Upper lobe of right lung (tissue), 1 donor: ENCODE data around the gene LIPA. TPM values are rescaled to one million over a fixed set of nuclear protein-coding genes. Genes with fewer than 3 reads are reported as not detected.
"Not testable (repeated sequence)": the region's sequence is repeated elsewhere in the genome, so short reads cannot be mapped to it uniquely, and the experiment has no call there.

Experiments
- ATAC-seq: fragments of 200-7000 bp; cut with Tn5 transposase; one replicate; pipeline ENCODE4 v1.9.1; 2020; ENCODE audit warnings: mild to moderate bottlenecking, moderate library complexity
- DNase-seq: peaks from one replicate; pipeline ENCODE4 v3.0.0-alpha.2; 2020
- H3K27ac ChIP-seq: fragments of 200-600 bp; one replicate; pipeline ENCODE4 v1.8.0; 2022
- H3K27me3 ChIP-seq: fragments of 200-600 bp; one replicate; pipeline ENCODE4 v1.8.0; 2022; ENCODE audit warnings: mild to moderate bottlenecking
- H3K36me3 ChIP-seq: fragments of 200-600 bp; one replicate; pipeline ENCODE4 v1.8.0; 2022
- H3K4me1 ChIP-seq: fragments of 200-600 bp; one replicate; pipeline ENCODE4 v1.8.0; 2022
- H3K4me3 ChIP-seq: fragments of 200-600 bp; one replicate; pipeline ENCODE4 v1.8.0; 2022; ENCODE audit warnings: mild to moderate bottlenecking
- H3K9me3 ChIP-seq: fragments of 200-600 bp; one replicate; pipeline ENCODE4 v1.8.0; 2022
- intact Hi-C: fragments of 100-400 bp; cut with DNase I; formaldehyde crosslinking; loops from one replicate; pipeline ENCODE4 v1.11.0; 2022
- total RNA-seq: library from RNA; stranded (reverse); fragmentation: NEBNext Ultra II Directional; extraction: Animal tissue kit (Norgen Biotek cat#: 25700); gene quantifications from one replicate; pipeline ENCODE4 v1.2.1, GENCODE V29; 2021
- TF ChIP-seq, protein P1 (sequence below): fragments of 200-600 bp; IDR thresholded peaks from one replicate; pipeline ENCODE4 v1.8.0; 2022; ENCODE audit warnings: antibody characterized with exemption
- donor health status: DM: no; HTN: yes; CAD: no; lungs with severe emphysema.

Gene LIPA
- total RNA-seq, 1 donor from 2014 or later, result 194 TPM

DNA sequence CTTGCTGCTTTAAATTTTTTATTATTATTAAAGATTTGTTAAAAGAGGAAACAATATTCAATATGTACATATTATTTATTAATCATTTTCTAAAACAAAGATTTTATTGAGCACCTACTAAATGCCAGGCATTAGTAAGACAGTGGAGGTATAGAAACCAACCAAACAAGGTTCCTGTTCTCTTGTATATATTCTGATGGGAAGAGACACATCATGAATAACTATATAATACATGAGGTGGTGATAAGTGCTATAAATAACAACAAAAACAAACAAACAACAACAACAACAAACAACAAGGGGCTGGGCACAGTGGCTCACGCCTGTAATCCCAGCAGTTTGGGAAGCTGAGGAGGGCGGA lies 630 bp upstream of the LIPA start:
- intact Hi-C loops, result no loop called here
- H3K36me3 ChIP-seq, result no peaks in the 10 kb centered on the region
- no peaks in the 10 kb centered on the region for H3K9me3 ChIP-seq
- peak overlapping the region; percentile 85 for H3K4me3 ChIP-seq
- TF ChIP-seq, protein P1, sequence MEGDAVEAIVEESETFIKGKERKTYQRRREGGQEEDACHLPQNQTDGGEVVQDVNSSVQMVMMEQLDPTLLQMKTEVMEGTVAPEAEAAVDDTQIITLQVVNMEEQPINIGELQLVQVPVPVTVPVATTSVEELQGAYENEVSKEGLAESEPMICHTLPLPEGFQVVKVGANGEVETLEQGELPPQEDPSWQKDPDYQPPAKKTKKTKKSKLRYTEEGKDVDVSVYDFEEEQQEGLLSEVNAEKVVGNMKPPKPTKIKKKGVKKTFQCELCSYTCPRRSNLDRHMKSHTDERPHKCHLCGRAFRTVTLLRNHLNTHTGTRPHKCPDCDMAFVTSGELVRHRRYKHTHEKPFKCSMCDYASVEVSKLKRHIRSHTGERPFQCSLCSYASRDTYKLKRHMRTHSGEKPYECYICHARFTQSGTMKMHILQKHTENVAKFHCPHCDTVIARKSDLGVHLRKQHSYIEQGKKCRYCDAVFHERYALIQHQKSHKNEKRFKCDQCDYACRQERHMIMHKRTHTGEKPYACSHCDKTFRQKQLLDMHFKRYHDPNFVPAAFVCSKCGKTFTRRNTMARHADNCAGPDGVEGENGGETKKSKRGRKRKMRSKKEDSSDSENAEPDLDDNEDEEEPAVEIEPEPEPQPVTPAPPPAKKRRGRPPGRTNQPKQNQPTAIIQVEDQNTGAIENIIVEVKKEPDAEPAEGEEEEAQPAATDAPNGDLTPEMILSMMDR, result no peak
- no peaks in the 10 kb centered on the region for H3K27me3 ChIP-seq
- DNase-seq (no peak), ATAC-seq (no peak)
- peaks cover 6% of the 10 kb centered on the region for H3K4me1 ChIP-seq
- peak overlapping the region; percentile 68 for H3K27ac ChIP-seq

DNA sequence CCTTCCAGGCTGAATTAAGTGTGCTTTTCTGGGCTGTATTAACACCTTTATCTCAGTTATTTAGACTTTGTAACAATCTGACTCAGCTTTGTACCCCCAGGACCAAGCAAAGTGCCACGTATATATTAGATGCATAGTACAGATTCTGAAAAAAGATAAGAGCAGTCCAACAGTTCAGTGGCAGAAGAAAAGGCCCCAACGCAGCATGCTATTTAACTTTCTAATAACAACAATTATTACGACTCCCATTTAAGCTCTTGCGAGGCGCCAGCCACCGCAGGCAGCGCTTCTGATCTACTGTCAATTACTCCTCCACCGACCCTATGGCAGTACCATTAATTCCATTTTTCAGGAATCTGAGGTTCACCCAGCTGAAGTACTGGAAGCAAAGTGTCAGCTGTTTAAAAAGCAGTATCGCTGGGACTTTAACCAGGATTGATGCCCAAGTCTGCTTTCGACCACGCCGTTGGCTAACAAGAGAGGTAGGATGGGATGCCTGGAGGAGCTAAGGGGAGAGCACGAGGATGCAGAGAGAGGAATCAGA lies 638 bp downstream of the LIPA start:
- intact Hi-C loops, result no loop called here

DNA sequence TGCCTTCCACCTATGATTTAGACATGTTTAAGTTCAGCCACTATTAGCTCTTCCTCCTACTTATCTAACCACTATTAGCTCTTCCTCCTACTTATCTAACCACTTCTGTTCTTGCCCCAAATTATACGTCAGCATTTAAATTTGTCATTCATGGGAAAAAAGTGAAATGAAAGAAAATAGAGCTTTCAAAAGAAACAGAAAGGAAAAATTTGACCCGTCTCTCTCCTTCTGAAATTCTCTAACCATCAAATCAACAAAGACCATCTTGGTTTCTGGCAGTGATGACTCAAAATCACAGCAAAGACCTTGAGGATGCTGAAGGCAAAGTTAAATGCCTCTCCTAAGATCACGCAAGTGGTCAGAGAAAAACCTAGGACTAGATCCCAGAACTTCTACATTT lies 2.6 kb downstream of the LIPA start:
- H3K27ac ChIP-seq, result no peak overlapping the region
- H3K27me3 ChIP-seq, result no peaks in the 10 kb centered on the region
- DNase-seq (no peak), ATAC-seq (no peak)
- H3K9me3 ChIP-seq, result no peaks in the 10 kb centered on the region
- TF ChIP-seq, protein P1, result no peak
- intact Hi-C loops, result no loop called here
- peaks cover 6% of the 10 kb centered on the region for H3K4me1 ChIP-seq
- no peaks in the 10 kb centered on the region for H3K36me3 ChIP-seq
- H3K4me3 ChIP-seq, result peak overlapping the region; percentile 6

More for the DNA sequence above, 638 bp downstream of the LIPA start:
- H3K36me3 ChIP-seq, result no peaks in the 10 kb centered on the region
- TF ChIP-seq, protein P1, result no peak
- DNase-seq, result no peak
- no peaks in the 10 kb centered on the region for H3K27me3 ChIP-seq
- peak overlapping the region; percentile 68 for H3K27ac ChIP-seq
- H3K4me3 ChIP-seq, result peak overlapping the region; percentile 85
- no peaks in the 10 kb centered on the region for H3K9me3 ChIP-seq
- no peak for ATAC-seq
- peaks cover 6% of the 10 kb centered on the region for H3K4me1 ChIP-seq

DNA sequence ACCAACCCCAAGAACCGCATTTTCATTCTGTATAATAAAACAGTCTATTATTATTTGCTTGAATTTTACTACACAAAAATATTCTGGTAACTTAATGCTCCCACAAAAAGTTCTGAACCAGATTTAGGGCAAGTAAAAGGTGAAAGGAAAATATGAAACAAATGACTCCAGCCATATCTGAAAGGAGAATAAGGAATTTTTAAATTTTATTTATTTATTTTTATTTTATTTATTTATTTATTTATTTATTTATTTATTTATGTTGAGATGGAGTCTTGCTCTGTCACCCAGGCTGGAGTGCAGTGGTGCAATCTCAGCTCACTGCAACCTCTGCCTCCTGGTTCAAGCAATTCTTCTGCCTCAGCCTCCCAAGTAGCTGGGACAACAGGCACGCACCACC lies 4.0 kb downstream of the LIPA start:
- DNase-seq, H3K9me3 ChIP-seq, H3K36me3 ChIP-seq, H3K27me3 ChIP-seq, H3K4me1 ChIP-seq, intact Hi-C loops, H3K27ac ChIP-seq, ATAC-seq, H3K4me3 ChIP-seq: not testable (repeated sequence)

DNA sequence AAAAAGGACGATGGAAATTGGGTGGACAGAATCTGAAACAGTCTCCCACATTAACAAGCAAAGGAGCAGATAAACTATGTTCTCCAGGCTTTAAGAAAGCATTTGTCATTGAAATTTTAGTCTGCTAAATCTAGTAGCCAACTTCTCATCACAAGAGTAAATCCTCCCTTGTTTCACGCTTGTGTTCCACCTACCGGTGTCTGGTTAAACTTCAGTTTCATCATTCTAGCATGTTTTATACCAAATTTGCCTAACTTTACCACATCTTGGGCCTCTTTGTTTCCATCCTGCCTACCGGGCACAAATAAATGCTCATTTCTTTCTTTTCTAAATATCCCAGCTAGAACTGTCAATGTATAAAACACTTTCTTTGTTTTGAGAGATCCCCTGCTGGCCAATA lies 5.8 kb downstream of the LIPA start:
- TF ChIP-seq, protein P1, result no peak
- ATAC-seq (no peak), DNase-seq (no peak)
- peaks cover 8% of the 10 kb centered on the region for H3K4me1 ChIP-seq
- peaks cover 6% of the 10 kb centered on the region for H3K36me3 ChIP-seq
- intact Hi-C loops, result no loop called here
- no peak overlapping the region for H3K27ac ChIP-seq
- no peaks in the 10 kb centered on the region for H3K9me3 ChIP-seq
- no peaks in the 10 kb centered on the region for H3K27me3 ChIP-seq
- no peak overlapping the region for H3K4me3 ChIP-seq

DNA sequence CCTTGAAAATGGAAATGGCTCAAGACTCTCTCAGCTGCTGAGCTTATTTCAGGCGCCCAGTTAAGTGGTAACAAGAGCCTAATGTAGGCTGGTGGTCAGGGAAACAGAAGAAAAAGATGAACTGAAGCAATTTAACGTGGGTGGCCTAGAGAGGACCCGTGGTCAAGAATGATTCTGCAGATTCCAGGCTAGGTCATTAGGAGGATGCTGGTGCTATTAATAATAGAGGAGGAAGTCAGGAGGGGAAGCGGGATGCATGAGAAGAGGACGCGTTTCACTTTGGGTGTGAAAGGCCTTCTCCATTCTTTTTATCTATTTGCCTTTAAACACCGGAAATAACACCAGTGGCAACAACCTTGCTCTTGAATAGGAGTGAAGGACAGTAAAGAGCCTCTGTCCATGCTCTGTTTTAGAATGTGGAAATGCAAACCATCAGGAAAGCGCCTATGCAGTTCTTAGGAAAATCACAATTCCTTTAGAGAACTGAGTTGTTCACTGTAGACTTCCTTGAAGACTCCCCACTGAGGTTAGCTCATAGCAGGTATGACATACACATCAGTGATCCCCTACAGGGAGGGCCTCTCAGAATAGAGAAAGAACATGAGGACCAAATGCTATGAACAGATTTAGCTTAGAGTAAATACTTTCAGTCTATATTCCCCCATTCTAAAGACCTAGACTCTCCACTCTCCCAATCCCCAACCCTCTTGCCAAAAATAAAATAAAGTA lies 8.6 kb downstream of the LIPA start:
- no peak for DNase-seq
- no peak overlapping the region for H3K4me3 ChIP-seq
- ATAC-seq, result peak; percentile 87
- H3K36me3 ChIP-seq, result peaks cover 14% of the 10 kb centered on the region
- TF ChIP-seq, protein P1, result no peak
- H3K9me3 ChIP-seq, result no peaks in the 10 kb centered on the region
- H3K27ac ChIP-seq, result peak overlapping the region; percentile 9
- peaks cover 5% of the 10 kb centered on the region for H3K4me1 ChIP-seq
- no peaks in the 10 kb centered on the region for H3K27me3 ChIP-seq
- intact Hi-C loops, result no loop called here
